ENCODE data around the gene LDLRAD1.
"Not testable (repeated sequence)": the region's sequence is repeated elsewhere in the genome, so short reads cannot be mapped to it uniquely, and the experiment has no call there.

Gene LDLRAD1

DNA sequence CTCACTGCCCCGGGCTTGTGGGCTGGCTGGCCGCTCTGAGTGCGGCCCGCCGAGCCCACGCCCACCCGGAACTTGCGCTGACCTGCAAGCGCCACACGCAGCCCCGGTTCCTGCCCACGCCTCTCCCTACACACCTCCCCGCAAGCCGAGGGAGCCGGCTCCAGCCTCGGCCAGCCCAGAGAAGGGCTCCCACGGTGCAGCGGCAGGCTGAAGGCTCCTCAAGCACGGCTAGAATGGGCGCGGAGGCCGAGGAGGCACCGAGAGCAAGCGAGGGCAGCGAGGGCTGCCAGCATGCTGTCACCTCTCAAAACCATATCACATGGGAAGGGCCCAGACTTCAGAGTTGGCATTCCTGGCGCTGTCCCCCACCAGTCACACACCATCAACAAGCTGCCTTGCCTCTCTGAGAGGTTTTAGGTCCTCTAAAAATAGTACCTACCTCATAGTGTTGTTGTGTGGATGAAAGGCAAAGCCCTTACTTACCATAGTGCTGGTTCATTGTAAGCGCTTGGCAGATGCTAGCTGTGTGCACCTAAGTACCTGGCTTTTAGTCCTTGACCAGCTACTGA is 13.4 kb downstream of the LDLRAD1 start:
- ChIA-PET CTCF (interaction anchor here (1.0 kb wide), 1 partner anchor 10 kb away, joined by 3 read pairs; no protein-coding TSS in a partner anchor), POLR2A (no interaction called here)
- DNase-seq (ENCODE audit: extremely low spot score) = no peak
- TF ChIP-seq, protein P1, sequence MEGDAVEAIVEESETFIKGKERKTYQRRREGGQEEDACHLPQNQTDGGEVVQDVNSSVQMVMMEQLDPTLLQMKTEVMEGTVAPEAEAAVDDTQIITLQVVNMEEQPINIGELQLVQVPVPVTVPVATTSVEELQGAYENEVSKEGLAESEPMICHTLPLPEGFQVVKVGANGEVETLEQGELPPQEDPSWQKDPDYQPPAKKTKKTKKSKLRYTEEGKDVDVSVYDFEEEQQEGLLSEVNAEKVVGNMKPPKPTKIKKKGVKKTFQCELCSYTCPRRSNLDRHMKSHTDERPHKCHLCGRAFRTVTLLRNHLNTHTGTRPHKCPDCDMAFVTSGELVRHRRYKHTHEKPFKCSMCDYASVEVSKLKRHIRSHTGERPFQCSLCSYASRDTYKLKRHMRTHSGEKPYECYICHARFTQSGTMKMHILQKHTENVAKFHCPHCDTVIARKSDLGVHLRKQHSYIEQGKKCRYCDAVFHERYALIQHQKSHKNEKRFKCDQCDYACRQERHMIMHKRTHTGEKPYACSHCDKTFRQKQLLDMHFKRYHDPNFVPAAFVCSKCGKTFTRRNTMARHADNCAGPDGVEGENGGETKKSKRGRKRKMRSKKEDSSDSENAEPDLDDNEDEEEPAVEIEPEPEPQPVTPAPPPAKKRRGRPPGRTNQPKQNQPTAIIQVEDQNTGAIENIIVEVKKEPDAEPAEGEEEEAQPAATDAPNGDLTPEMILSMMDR (IDR thresholded peaks at IDR 0.05; ENCODE audit: control extremely low read depth, extremely low read depth, low read depth, missing control alignments) = no peak

DNA sequence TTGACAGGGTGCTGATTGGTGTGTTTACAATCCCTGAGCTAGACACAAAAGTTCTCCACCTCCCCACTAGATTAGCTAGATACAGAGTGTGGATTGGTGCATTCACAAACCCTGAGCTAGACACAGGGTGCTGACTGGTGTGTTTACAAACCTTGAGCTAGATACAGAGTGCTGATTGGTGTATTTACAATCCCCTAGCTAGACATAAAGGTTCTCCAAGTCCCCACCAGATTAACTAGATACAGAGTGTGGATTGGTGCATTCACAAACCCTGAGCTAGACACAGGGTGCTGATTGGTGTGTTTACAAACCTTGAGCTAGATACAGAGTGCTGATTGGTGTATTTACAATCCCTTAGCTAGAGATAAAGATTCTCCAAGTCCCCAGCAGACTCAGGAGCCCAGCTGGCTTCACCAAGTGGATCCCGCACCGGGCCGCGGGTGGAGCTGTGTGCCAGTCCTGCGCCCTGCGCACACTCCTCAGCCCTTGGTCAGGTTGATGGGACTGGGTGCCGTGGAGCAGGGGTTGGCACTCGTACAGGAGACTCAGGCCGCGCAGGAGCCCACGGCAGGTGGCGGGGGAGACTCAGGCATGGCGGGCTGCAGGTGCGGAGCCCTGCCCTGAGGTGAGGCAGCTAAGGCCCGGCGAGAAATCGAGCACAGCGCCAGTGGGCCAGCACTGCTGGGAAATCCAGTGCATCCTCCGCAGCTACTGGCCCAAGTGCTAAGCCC is 14.1 kb downstream of the LDLRAD1 start:
- CTCF ChIA-PET = interaction anchor here (1.0 kb wide), 1 partner anchor 10 kb away, joined by 3 read pairs; no protein-coding TSS in a partner anchor
- POLR2A ChIA-PET; DNase-seq (ENCODE audit: extremely low spot score): not testable (repeated sequence)

DNA sequence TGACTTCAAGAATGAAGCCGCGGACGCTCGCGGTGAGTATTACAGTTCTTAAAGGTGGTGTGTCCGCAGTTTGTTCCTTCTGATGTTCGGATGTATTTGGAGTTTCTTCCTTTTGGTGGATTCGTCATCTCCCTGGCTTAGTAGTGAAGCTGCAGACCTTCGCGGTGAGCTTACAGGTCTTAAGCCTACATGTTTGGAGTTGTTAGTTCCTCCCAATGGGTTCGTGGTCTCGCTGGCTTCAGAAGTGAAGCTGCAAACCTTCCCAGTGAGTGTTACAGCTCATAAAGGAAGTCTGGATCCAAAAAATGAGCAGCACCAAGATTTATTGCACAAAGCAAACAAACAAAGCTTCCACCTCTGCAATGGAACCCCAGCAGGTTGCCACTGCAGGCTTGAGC is 14.7 kb downstream of the LDLRAD1 start:
- TF ChIP-seq, protein P1 (IDR thresholded peaks at IDR 0.05; ENCODE audit: control extremely low read depth, extremely low read depth, low read depth, missing control alignments) = no peak
- ChIA-PET CTCF (no interaction called here), POLR2A (no interaction called here)
- no peak for DNase-seq (ENCODE audit: extremely low spot score)

DNA sequence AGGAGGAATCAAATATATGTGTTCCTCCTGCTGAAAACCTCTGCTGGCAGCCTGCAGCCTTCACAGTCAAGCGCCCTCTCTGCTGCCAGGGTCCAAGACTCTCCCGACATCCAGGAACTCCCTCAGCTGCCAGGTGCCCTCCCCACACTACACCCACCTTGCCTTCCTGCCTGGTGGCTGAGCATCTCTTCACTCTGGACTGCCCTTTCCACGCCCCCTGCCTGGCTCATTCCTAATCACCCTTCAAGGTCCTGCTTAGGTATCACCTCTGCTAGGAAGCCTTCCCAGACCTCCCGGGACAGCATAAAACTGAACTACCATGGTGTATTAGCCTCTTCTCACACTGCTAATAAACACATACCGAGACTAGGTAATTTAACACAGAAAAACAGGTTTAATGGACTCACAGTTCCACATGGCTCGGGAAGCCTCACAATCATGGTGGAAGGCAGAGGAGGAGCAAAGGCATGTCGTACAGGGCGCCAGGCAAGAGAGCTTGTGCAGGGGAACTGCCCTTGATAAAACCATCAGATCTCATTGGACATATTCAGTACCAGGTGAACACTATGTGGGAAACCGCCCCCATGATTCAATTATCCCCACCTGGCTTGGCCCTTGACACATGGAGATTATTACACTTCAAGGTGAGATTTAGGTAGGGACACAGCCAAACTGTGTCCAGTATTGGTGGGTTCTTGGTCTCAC is 15.3 kb downstream of the LDLRAD1 start:
- ChIA-PET CTCF (no interaction called here), POLR2A (no interaction called here)

DNA sequence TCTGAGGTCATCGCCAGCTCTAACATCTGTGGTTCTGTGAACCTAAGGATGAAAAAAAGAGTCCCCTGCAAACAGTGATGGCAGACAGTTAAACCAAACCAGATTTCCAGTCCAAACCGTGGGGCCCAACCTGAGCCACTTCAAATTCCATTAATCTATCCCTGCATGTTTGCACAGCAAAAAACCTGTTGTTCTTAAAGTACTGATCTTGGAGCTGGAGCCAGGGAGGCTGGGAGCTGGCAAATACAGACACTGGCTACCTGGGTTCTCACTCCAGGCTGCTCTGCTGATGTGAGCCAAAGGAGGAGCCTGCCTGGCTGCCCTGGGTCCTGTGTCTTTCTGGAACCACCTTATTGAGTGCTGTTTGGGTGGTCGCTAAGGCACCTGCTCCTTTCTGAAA is 16.4 kb downstream of the LDLRAD1 start:
- POLR2A ChIA-PET = interaction anchor here (0.6 kb wide), 1 partner anchor 55 kb away, joined by 4 read pairs; no protein-coding TSS in a partner anchor
- TF ChIP-seq, protein P1 (IDR thresholded peaks at IDR 0.05; ENCODE audit: control extremely low read depth, extremely low read depth, low read depth, missing control alignments) = no peak
- no peak for DNase-seq (ENCODE audit: extremely low spot score)
- CTCF ChIA-PET = interaction anchor here (0.8 kb wide), 1 partner anchor 10 kb away, joined by 3 read pairs; no protein-coding TSS in a partner anchor

More for the DNA sequence above, 15.3 kb downstream of the LDLRAD1 start:
- DNase-seq (ENCODE audit: extremely low spot score) = no peak
- TF ChIP-seq, protein P1 (IDR thresholded peaks at IDR 0.05; ENCODE audit: control extremely low read depth, extremely low read depth, low read depth, missing control alignments) = no peak

DNA sequence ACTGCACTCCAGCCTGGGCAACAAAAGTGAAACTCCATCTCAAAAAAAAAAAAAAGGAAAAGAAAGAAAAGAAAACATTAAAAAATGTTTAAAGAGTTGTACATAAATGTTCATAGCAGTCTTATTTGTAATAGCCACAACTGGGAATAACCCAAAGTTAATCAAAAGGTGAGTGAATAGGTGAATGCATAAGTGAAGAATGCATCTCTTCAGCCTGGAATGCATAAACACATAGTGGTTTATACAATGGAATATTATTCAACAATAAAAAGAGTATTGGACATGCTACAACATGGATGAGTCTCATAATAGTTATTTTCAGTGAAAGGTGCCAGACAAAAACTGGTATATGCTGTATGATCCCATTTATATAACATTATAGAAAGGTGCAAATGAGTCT is 18.1 kb downstream of the LDLRAD1 start:
- CTCF ChIA-PET = interaction anchor here (1.0 kb wide), 1 partner anchor 9 kb away, joined by 3 read pairs; no protein-coding TSS in a partner anchor

More for the DNA sequence above, 18.1 kb downstream of the LDLRAD1 start:
- TF ChIP-seq, protein P1 (IDR thresholded peaks at IDR 0.05; ENCODE audit: control extremely low read depth, extremely low read depth, low read depth, missing control alignments) = no peak
- POLR2A ChIA-PET = no interaction called here
- DNase-seq (ENCODE audit: extremely low spot score) = no peak

All from GM10248 (cell line).